K562 (cell line): ENCODE results near the gene AHCY. TPM values are rescaled to one million over a fixed set of nuclear protein-coding genes. Genes with fewer than 3 reads are reported as not detected.

Experiments used
- ATAC-seq: fragments of 200-7000 bp; cut with Tn5 transposase; 3 replicates; pipeline ENCODE4 v1.9.1; 2020; ENCODE audit warnings: moderate library complexity
- BruUV-seq: library from RNA; stranded (reverse); fragments of 400-500 nt; replicated peaks from 2 replicates; lab custom pipeline; 2021; lab: Mats Ljungman, UMichigan
- CTCF ChIA-PET: fragments of 300-600 bp; formaldehyde crosslinking; extraction: SDS; loops from one replicate; lab custom pipeline; 2021; ENCODE audit warnings: low intra/inter-chr PET ratio; lab: Yijun Ruan, JAX
- POLR2A ChIA-PET: fragments of 300-600, 350-650 bp; sonication (Branson Sonifier 250); formaldehyde crosslinking; extraction: SDS; loops from one replicate; lab custom pipeline; 2021; ENCODE audit warnings: antibody characterized with exemption, inconsistent platforms; lab: Yijun Ruan, JAX
- DNase-seq, 4 experiments: peaks; one replicate each; pipeline versions ENCODE4 v3.0.0 to v3.0.0-alpha.2; 2011 to 2018; ENCODE audit warnings: low spot score in 3 of 4, mixed read lengths in 3 of 4; ENCODE audit errors: extremely low read depth in 1 of 4
- FAIRE-seq: peaks from 2 replicates; lab custom pipeline; 2011; peaks lifted over from hg19 to GRCh38; lab: Jason Lieb, UNC
- H2AFZ ChIP-seq: 2 replicates; pipeline ENCODE4 v1.6.0; 2011; ENCODE audit warnings: low read depth, low read length, control low read depth, inconsistent platforms
- H3K27ac ChIP-seq: fragments of 200-600 bp; 3 replicates; pipeline ENCODE4 v1.8.0; 2011; ENCODE audit warnings: low read depth, mild to moderate bottlenecking, control low read depth, inconsistent platforms, low read length, moderate library complexity, mixed read lengths; ENCODE audit errors: extremely low read depth
- H3K27me3 ChIP-seq, 2 experiments: fragments of 300-600 bp in 1 of 2; 2 replicates in 1 of 2; 3 replicates in 1 of 2; pipeline versions ENCODE4 v1.6.0 to v1.8.0; 2011; ENCODE audit warnings: inconsistent platforms in 2 of 2, low read length in 2 of 2, mild to moderate bottlenecking in 1 of 2, mixed read lengths in 1 of 2, moderate library complexity in 1 of 2; ENCODE audit not compliant: control insufficient read depth in 2 of 2, insufficient read depth in 2 of 2
- H3K36me3 ChIP-seq: fragments of 300-600 bp; 3 replicates; pipeline ENCODE4 v1.8.0; 2011; ENCODE audit warnings: mild to moderate bottlenecking, low read length, inconsistent platforms; ENCODE audit not compliant: control insufficient read depth, insufficient read depth
- H3K4me1 ChIP-seq, 2 experiments: fragments of 200-600 bp in 1 of 2; replicated peaks in 1 of 2; 2 replicates in 1 of 2; 3 replicates in 1 of 2; pipeline versions ENCODE4 v1.5.1 to v1.8.0; 2011; ENCODE audit warnings: inconsistent platforms in 2 of 2, low read length in 2 of 2, mild to moderate bottlenecking in 1 of 2, mixed read lengths in 1 of 2, moderate library complexity in 1 of 2; ENCODE audit not compliant: control insufficient read depth in 2 of 2, insufficient read depth in 2 of 2
- H3K4me2 ChIP-seq: 2 replicates; pipeline ENCODE4 v1.6.1; 2011; ENCODE audit warnings: low read length, control low read depth, inconsistent platforms, mixed read lengths; ENCODE audit not compliant: insufficient read depth
- H3K4me3 ChIP-seq: fragments of 200-600 bp; sonication (generic), shearing (Covaris generic); 2 replicates; pipeline ENCODE4 v1.5.1; 2016; ENCODE audit warnings: control low read depth, inconsistent platforms
- H3K79me2 ChIP-seq: fragments of 200-600 bp; 3 replicates; pipeline ENCODE4 v1.8.0; 2011; ENCODE audit warnings: low read length, inconsistent platforms; ENCODE audit not compliant: control insufficient read depth, insufficient read depth
- H3K9ac ChIP-seq, 2 experiments: 2 replicates each; pipeline versions ENCODE4 v1.6.0 to v1.6.1; 2011; ENCODE audit warnings: low read depth in 2 of 2, low read length in 2 of 2, control low read depth in 1 of 2, inconsistent platforms in 1 of 2, mild to moderate bottlenecking in 1 of 2, mixed read lengths in 1 of 2; ENCODE audit not compliant: insufficient read depth in 1 of 2
- H3K9me1 ChIP-seq: one replicate; pipeline ENCODE4 v1.6.0; 2011; ENCODE audit warnings: inconsistent platforms, mild to moderate bottlenecking, low read length, moderate library complexity; ENCODE audit not compliant: control insufficient read depth, insufficient read depth
- H3K9me3 ChIP-seq: replicated peaks from 2 replicates; pipeline ENCODE4 v1.5.1; 2011; ENCODE audit warnings: low read depth, low read length, inconsistent platforms; ENCODE audit not compliant: control insufficient read depth, insufficient read depth
- H4K20me1 ChIP-seq: replicated peaks from 2 replicates; pipeline ENCODE4 v1.6.1; 2011; ENCODE audit warnings: low read length, inconsistent platforms, mixed read lengths; ENCODE audit not compliant: control insufficient read depth, insufficient read depth
- EZH2 ChIP-seq: IDR thresholded peaks from 2 replicates; pipeline ENCODE4 v1.6.1; 2012; ENCODE audit warnings: low read depth, mild to moderate bottlenecking, inconsistent platforms, low read length, borderline replicate concordance
- FOXJ3 ChIP-seq: sonication (generic); formaldehyde crosslinking; IDR thresholded peaks from 2 replicates; pipeline ENCODE4 v1.4.0; 2020; ENCODE audit warnings: mild to moderate bottlenecking, missing genetic modification reagents
- HSF4 ChIP-seq: fragments of 250-450 bp; sonication (Bioruptor Pico); IDR thresholded peaks from 2 replicates; pipeline ENCODE4 v2.1.2; 2022; ENCODE audit warnings: mild to moderate bottlenecking, moderate library complexity, borderline replicate concordance
- JUNB ChIP-seq: fragments of 450-650 bp; formaldehyde crosslinking; conservative IDR thresholded peaks from 2 replicates; pipeline ENCODE4 v1.4.0; 2020; ENCODE audit warnings: mild to moderate bottlenecking
- OTX1 ChIP-seq: fragments of 450-650 bp; formaldehyde crosslinking; IDR thresholded peaks from 2 replicates; pipeline ENCODE4 v1.4.0; 2022; ENCODE audit warnings: mild to moderate bottlenecking
- PKNOX1 ChIP-seq: fragments of 450-650 bp; IDR thresholded peaks from 2 replicates; pipeline ENCODE4 v1.6.1; 2016
- RBM14 ChIP-seq: fragments of 200-400 bp; formaldehyde crosslinking; IDR thresholded peaks from 2 replicates; pipeline ENCODE4 v1.6.1; 2018; ENCODE audit warnings: low read depth, mild to moderate bottlenecking, low read length, moderate library complexity, borderline replicate concordance; ENCODE audit not compliant: insufficient read depth
- SIX5 ChIP-seq, 2 experiments: IDR thresholded peaks; 2 replicates each; pipeline ENCODE4 v1.6.1; 2011; ENCODE audit warnings: low read length in 2 of 2, borderline replicate concordance in 1 of 2, low read depth in 1 of 2, mild to moderate bottlenecking in 1 of 2, moderate library complexity in 1 of 2; ENCODE audit not compliant: insufficient read depth in 1 of 2
- SOX6 ChIP-seq: fragments of 450-650 bp; IDR thresholded peaks from 2 replicates; pipeline ENCODE4 v1.6.1; 2014; ENCODE audit warnings: mild to moderate bottlenecking
- TCF7 ChIP-seq: sonication (generic); IDR thresholded peaks from 2 replicates; pipeline ENCODE4 v1.6.1; 2016; ENCODE audit warnings: antibody characterized with exemption, borderline replicate concordance
- YY1 ChIP-seq, 3 experiments: IDR thresholded peaks; 2 replicates each; pipeline ENCODE4 v1.6.1; 2011; ENCODE audit warnings: low read length in 2 of 3, mild to moderate bottlenecking in 2 of 3, moderate library complexity in 2 of 3, borderline replicate concordance in 1 of 3, control low read depth in 1 of 3, low read depth in 1 of 3; ENCODE audit not compliant: insufficient read depth in 3 of 3, insufficient replicate concordance in 2 of 3, control insufficient read depth in 1 of 3, insufficient read length in 1 of 3; ENCODE audit errors: extremely low read depth in 1 of 3
- ZFP91 ChIP-seq: sonication (generic); formaldehyde crosslinking; IDR thresholded peaks from 2 replicates; pipeline ENCODE4 v1.8.0; 2022; ENCODE audit warnings: mild to moderate bottlenecking, missing genetic modification reagents
- ZNF445 ChIP-seq: fragments of 250-450 bp; sonication (Bioruptor Pico); IDR thresholded peaks from 2 replicates; pipeline ENCODE4 v1.4.0; 2020; ENCODE audit warnings: low read depth, mild to moderate bottlenecking, moderate library complexity
- WGBS: fragments of 100-300 bp; shearing (Covaris generic); methylation state at CpG from one replicate; pipeline ENCODE4 v1.1.6; 2016; ENCODE audit warnings: low coverage, mixed read lengths; ENCODE audit not compliant: insufficient coverage; ENCODE audit errors: missing lambda C conversion rate; 5-methylcytosine and 5-hydroxymethylcytosine counted together
- in situ Hi-C: fragments of 300-500 bp; cut with MboI; formaldehyde crosslinking; loops from 4 replicates; pipeline ENCODE4 v1.15.0; 2018; ENCODE audit warnings: inconsistent platforms, mixed read lengths
- intact Hi-C: fragments of 100-400 bp; cut with micrococcal nuclease; formaldehyde crosslinking; loops from 2 replicates; pipeline ENCODE4 v1.14.2; 2022
- polyA plus RNA-seq, 8 experiments: library from polyadenylated mRNA; depleted of rRNA in 4 of 8; stranded (reverse) in 5 of 8; unstranded in 3 of 8; fragments of >200 nt; fragmentation: Nextera tagmentation in 2 of 8; fragmentation: Illumina TruSeq in 1 of 8; extraction: Ambion mirVana in 2 of 8; extraction: Trizol in 1 of 8; gene quantifications; 2 replicates each; pipeline versions ENCODE4 v1.2.1 to v1.2.3, GENCODE V29; 2011 to 2014; ENCODE audit warnings: inconsistent platforms in 1 of 8, missing spikeins in 1 of 8
- total RNA-seq, 7 experiments: library from RNA; depleted of rRNA in 6 of 7; stranded (reverse); fragments of >200 nt in 6 of 7; fragmentation: Illumina TruSeq in 2 of 7; extraction: Trizol in 2 of 7; gene quantifications; 2 replicates each; pipeline versions ENCODE4 v1.2.1 to v1.2.3, GENCODE V29; 2011 to 2021; ENCODE audit warnings: low replicate concordance in 1 of 7
- TF ChIP-seq, protein P1 (sequence below): sonication (generic); IDR thresholded peaks from 2 replicates; pipeline ENCODE4 v1.6.1; 2016

Gene AHCY
- total and polyA plus RNA-seq, 9 of the 15 experiments (the other 6 are each of a cell fraction or from before 2014, with no cell fraction given): 82.5 to 269 (median 190) TPM

DNA sequence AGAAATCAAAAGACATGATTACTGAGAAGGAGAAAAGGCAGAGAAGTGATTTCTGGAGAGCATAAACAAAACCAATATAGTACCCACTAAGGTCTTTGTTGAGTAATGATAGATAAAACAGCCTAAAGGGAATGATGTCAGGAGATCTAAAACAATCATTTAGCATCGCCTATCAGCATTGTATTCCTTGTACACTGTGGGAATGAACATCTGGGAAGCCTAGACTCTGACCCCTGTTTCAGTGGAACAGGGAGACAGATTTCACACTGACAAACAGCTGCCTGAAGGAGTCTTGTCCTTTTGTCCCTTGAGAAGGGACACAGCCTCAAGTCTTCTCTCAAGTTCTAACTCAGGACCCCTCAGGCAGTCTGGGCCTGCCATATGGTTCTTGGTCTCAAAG is 60.3 kb downstream of the AHCY start:
- in situ Hi-C loops: no loop called here
- ATAC-seq: no peak
- Histone ChIP-seq H3K36me3 (no peaks in the 10 kb centered on the region), H4K20me1 (no peaks in the 10 kb centered on the region), H3K79me2 (no peaks in the 10 kb centered on the region), H3K9me3 (no peaks in the 10 kb centered on the region), H3K27ac (no peak overlapping the region), H3K4me3 (no peak overlapping the region), H3K27me3 (0 out of 5 replicates have a peak, but pooled peaks cover 0 to 3% of the 10 kb centered on the region in 2 experiments), H3K9ac (no peak overlapping the region), H3K9me1 (no peaks in the 10 kb centered on the region), H2AFZ (no peak overlapping the region), H3K4me1 (peaks cover 3% of the 10 kb centered on the region in 2 experiments; a peak in 1 of 5 replicates), H3K4me2 (no peak overlapping the region)
- BruUV-seq: no TSS peak
- no peak for DNase-seq
- TF ChIP-seq SOX6 (no peak), SIX5 (IDR thresholded peaks at IDR 0.05; ENCODE audit: borderline replicate concordance in 1 of 2, insufficient read depth in 1 of 2, low read depth in 1 of 2, low read length in 2 of 2) (no peak), HSF4 (CRISPR knock-in tag) (no peak), JUNB (no peak), RBM14 (no peak), YY1 (IDR thresholded peaks at IDR 0.05; ENCODE audit: borderline replicate concordance in 1 of 3, control insufficient read depth in 1 of 3, extremely low read depth in 1 of 3, insufficient read depth in 3 of 3, insufficient read length in 1 of 3, insufficient replicate concordance in 2 of 3, low read depth in 1 of 3, low read length in 2 of 3) (no peak), PKNOX1 (no peak), EZH2 (no peak), TCF7 (no peak), FOXJ3 (CRISPR knock-in tag) (no peak), OTX1 (CRISPR knock-in tag) (no peak), ZNF445 (CRISPR knock-in tag) (no peak), ZFP91 (no peak)
- TF ChIP-seq, protein P1, sequence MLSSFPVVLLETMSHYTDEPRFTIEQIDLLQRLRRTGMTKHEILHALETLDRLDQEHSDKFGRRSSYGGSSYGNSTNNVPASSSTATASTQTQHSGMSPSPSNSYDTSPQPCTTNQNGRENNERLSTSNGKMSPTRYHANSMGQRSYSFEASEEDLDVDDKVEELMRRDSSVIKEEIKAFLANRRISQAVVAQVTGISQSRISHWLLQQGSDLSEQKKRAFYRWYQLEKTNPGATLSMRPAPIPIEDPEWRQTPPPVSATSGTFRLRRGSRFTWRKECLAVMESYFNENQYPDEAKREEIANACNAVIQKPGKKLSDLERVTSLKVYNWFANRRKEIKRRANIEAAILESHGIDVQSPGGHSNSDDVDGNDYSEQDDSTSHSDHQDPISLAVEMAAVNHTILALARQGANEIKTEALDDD: no peak
- ChIA-PET CTCF (no interaction called here), POLR2A (no interaction called here)
- WGBS: 0% methylated on average over 1 of the region's 1 CpG
- no peak for FAIRE-seq
- intact Hi-C loops: loop anchor here (5.0 kb wide), 1 partner anchor 51 kb away; no protein-coding TSS in a partner anchor
